ENCODE data around the gene PPIA.

The PPIA gene

DNA sequence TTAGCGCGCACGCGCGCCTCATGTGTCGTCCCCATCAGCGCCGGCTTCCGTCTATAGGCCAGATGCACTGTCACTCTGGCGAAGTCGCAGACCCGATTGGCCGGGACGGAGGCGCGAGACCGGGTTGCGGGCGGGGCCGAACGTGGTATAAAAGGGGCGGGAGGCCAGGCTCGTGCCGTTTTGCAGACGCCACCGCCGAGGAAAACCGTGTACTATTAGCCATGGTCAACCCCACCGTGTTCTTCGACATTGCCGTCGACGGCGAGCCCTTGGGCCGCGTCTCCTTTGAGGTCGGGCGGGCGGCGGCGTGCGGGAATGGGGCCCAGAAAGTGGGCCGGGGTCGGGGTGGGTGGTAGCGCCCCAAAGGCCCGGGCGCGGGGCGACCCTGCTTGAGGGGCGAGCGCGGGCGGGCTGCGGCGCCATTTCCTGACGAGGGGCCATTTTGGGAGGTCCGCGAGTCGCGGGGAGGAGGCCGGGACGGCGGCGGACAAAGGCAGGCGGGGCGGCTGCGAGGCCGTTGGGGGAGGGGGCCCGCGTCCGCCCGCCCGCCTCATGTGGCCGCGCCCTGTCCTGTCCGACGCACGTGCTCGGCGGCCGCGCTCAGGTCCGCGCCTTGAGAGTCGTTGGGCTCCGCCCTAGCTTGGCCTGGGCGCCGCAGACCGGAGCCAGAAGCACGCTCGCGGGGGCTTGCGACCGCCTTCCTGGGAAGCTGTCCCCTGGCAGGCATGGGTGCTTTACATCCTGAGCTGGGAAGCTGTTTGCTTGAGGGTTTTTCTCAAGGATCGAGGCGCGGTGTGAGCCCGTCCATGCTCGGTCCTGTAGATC, at the start of gene PPIA:
PPIA (plus strand) TSS at position 178 of the 825 bp plus-strand sequence; CDS start at position 222, 44 bp downstream.
- FAIRE-seq (no peak), DNase-seq (ENCODE audit: insufficient read length, low spot score) (peak; percentile 99)

GRCh38 chr7:44748045-44748947, 48.2 kb upstream of the PPIA start, which contains the start of gene ZMIZ2:
ZMIZ2 (plus strand) TSS chr7:44748847; CDS start chr7:44756250, 7,403 bp downstream.
- peak; percentile 92 for DNase-seq (ENCODE audit: insufficient read length, low spot score)
- peak; percentile 36 for FAIRE-seq

- DNase-seq (ENCODE audit: insufficient read length, low spot score) (no peak), FAIRE-seq (no peak)
Measured at GRCh38 chr7:44748948-44749731, 47.3 kb upstream of the PPIA start.

- DNase-seq (ENCODE audit: insufficient read length, low spot score): no peak
Measured at GRCh38 chr7:44749992-44750391, 46.5 kb upstream of the PPIA start.

DNA sequence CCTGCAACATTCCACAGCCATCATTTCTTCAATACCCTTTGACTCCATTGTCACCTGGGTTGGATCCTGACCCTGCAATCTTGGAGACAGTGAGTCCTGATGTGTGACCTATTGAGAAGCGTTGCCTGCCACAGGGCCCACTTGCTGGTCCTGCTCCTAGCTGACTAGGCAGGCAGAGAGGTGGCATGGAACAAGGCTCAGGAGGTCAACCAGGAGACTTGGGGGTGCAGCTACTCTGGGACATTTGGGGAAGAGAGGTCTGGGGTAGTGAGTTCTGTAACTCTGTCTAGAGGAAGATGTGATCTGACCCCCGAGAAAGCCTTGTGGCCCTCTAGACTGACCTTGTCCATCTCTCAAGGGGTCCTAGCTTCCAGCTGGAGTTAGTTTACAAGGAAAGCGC, 46.1 kb upstream of the PPIA start:
- no peak for FAIRE-seq
- DNase-seq (ENCODE audit: insufficient read length, low spot score): no peak

More at GRCh38 chr7:44749992-44750391, 46.5 kb upstream of the PPIA start:
- FAIRE-seq: no peak

DNA sequence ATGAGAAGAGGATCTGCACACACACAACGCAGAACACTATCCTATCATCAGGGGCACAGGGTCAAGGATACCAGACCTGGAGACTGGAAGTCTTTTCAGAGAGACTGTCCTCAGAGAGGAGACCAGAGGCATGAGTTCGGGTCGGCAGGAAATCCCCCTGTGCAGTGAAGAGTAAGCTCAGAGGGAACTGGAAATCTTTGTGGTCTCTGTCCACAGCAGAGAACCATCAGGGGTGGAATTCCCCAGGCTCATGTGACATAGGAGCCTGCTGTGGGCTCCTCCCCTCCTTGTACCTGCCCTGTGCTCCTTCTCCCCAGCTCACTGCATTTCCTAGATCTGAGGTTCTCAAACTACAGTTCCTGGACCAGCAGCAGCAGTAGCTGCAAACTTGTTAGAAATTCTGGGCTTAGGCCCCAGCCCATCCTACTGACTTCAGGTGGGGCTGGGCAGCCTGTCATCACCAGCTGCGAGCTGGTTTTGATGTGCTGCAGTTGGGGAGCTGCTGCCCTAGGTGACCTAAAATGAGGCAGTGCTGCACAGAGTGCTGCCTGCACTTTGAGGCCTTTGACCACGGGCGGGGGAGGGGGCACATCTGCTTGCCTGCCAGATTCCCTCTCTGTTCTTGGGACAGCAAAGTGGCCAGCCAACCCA, 45.4 kb upstream of the PPIA start:
- DNase-seq (ENCODE audit: insufficient read length, low spot score): no peak
- FAIRE-seq: no peak

DNA sequence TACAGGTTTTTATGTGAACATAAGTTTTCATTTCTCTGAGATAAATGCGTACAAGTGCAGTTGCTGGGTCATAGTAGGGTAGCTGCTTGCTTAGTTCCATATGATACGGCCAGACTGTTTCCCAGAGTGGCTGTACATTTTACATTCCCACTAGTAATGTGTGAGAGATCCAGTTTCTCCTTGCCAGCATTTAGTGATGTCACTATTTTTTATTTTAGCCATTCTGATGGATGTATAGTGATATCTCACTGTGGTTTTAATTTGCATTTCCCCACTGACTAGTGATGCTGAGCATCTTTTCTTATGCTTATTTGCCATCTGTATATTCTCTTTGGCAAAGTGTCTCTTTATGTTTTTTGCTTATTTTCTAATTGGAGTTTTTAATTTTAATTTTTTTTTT, 43.7 kb upstream of the PPIA start:
- no peak for DNase-seq (ENCODE audit: insufficient read length, low spot score)
- FAIRE-seq: no peak

GRCh38 chr7:44754802-44755697, 41.4 kb upstream of the PPIA start:
- DNase-seq (ENCODE audit: insufficient read length, low spot score): no peak
- FAIRE-seq: no peak

DNA sequence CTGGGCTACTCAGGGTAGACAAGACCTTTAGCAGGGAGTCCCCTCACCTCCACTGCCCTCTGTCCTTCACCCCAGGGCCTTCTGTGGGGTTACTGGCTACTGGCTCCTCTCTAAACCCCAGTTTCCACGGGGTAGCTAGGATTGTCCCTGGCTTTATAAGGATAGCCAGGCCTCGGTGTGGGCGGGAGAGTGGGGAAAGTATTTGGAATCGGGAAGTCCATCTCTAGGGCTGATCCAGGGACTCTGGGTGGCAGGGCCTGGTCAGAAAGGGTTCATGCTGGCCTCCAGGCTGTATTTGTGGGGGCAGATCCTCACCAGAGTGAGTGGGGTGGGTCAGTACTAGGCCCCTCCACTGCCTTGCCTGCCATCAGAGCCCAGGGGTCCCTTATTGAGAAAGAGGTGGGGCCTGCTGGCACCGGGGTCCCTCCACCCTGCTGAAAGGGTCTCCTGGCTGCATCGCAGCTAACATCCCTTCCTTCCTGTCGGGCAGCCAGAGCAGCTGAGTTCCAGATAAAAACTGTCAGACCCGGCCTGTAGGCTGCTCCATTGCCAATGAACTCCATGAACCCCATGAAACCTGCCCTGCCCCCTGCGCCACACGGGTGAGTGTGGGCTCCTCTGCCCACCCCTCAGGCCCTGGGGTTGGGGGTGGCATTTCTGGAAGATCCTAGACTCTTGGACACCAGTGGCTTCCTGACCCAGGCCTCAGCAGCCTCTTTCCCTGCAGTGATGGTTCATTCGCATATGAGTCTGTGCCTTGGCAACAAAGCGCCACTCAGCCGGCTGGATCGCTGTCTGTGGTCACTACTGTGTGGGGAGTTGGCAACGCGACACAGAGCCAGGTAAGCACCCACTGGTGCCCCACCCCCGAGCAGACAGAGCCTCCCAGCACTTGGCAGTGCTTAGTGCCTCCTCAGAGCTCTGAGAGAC, 40.5 kb upstream of the PPIA start:
- DNase-seq (ENCODE audit: insufficient read length, low spot score) (no peak), FAIRE-seq (no peak)

DNA sequence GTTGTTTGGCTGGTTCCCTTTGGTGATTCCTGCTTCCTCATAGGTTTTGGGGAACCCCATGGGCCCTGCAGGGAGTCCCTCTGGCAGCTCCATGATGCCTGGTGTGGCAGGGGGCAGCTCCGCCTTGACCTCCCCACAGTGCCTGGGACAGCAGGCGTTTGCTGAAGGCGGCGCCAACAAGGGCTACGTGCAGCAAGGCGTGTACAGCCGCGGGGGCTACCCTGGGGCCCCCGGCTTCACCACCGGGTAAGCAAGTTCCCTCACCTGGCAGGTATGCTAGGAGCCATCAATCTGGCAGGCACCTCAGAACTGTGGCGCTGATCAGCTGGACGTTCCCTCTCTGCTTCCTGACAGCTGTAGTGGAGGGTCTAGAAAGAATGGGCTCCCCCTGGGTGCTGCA, 39.6 kb upstream of the PPIA start:
- no peak for FAIRE-seq
- DNase-seq (ENCODE audit: insufficient read length, low spot score): no peak

DNA sequence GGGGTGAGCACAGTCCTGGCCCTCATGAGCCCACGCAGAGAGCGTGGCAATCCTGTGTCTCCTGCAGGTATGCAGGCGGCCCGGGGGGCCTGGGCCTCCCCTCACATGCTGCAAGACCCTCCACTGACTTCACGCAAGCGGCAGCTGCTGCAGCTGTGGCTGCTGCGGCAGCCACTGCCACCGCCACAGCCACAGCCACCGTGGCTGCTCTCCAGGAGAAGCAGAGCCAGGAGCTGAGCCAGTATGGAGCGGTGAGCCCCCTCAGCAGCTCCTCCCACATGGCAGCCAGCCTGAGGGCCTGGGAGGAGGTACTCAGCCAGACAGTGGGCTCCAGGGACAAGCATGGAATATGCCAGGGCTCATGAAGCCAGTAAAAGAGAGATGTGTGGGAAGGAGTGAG, 39.2 kb upstream of the PPIA start:
- no peak for DNase-seq (ENCODE audit: insufficient read length, low spot score)
- FAIRE-seq: no peak

DNA sequence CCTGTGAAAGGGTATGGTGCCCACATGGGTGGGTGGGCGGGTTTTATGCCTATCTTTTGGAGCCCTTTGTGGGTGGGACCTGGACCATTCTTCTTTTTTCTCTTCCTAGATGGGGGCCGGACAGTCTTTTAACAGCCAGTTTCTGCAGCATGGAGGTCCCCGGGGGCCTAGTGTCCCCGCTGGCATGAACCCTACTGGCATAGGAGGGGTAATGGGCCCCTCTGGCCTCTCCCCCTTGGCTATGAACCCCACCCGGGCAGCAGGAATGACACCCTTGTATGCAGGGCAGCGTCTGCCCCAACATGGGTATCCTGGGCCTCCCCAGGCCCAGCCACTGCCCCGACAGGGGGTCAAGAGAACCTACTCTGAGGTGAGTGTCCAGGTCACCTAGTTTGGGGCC, 38.7 kb upstream of the PPIA start:
- DNase-seq (ENCODE audit: insufficient read length, low spot score) (no peak), FAIRE-seq (no peak)

DNA sequence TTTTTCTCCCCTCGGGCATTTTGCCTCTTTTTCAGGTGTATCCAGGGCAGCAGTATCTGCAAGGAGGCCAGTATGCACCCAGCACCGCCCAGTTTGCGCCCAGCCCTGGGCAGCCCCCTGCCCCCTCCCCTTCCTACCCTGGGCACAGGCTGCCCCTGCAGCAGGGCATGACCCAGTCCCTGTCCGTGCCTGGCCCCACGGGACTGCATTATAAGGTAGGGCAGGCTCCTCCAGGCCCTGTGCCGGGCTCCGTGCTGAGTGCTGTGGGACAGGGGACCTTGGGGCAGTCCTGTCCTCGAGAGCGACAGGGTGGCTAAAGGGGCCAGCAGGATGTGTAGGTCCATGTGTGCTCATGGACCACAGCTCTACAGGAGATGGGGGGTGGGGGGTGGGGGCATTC, 37.2 kb upstream of the PPIA start:
- FAIRE-seq (no peak), DNase-seq (ENCODE audit: insufficient read length, low spot score) (no peak)

DNA sequence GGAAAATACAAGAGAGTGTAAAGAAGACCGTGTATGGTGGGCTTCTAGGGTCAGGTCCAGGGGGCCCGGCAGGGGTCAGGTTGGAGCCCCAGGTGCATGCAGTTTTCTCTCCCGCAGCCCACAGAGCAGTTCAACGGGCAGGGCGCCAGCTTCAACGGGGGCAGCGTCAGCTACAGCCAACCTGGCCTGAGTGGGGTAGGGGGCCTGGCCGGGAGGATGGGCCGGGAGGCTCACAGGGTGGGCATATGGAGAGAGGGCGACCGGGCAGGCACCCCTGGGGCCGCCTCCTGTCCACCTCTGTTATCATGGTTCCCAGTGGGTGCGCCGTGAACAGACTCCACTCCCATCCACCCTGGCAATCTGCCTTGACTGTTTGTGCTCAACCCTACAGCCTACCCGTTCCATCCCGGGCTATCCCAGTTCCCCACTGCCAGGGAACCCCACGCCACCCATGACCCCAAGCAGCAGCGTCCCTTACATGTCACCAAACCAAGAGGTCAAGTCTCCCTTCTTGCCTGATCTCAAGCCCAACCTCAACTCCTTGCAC, 36.4 kb upstream of the PPIA start:
- FAIRE-seq (no peak), DNase-seq (ENCODE audit: insufficient read length, low spot score) (no peak)

DNA sequence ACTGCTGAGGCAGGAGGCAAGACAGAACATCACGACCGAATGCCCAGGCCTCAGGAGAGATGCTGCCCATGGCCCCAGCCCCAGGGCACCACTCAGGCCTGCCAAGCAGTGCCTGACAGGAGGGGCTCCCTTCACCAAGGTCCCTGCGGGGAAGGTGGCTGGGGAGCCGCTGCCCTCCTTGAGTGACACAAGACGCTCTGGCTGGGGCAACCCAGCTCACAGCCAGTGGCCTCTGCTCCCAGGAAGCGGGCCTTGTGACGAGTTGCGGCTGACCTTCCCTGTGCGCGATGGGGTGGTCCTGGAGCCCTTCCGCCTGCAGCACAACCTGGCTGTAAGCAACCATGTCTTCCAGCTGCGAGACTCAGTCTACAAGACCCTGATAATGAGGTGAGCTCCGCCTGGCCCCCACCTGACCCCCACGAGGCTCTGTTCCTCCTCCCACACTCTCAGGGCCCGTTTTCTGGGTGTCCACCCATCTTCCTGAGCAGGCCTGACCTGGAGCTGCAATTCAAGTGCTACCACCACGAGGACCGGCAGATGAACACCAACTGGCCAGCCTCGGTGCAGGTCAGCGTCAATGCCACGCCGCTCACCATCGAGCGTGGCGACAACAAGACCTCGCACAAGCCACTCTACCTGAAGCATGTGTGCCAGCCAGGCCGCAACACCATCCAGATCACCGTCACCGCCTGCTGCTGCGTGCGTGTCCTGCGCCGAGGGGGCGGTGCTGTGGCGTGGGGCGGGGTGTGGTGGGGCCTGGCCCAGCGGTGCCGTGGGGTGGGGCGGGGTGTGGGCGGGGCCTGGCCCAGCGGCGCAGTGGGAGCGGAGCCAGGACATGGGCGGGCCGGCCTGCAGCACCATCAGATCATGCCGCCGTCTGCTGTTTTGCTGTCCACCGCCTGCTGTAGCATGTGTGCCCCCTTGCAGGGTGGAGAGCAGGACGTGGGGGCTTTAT, 35.0 kb upstream of the PPIA start:
- DNase-seq (ENCODE audit: insufficient read length, low spot score) (no peak), FAIRE-seq (no peak)

DNA sequence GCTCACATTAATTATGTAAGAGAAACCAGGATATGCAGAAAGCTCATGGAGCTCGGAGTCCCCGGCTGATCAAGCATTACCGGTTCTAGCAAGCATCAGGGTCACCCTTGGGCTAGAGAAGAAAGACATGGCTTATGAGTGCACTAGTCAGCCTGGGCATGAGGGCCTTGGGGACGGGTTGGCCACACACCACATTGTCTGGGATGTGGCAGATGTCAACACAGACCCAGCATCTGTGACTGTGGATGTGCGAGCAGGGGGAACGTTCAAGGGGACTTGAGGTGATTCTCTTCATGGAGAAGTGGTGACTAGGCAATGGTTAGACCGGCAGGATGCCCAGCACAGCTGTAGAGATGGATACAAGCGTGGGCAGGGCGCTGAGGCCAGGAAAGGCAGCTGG, 34.2 kb upstream of the PPIA start:
- DNase-seq (ENCODE audit: insufficient read length, low spot score): no peak
- FAIRE-seq: no peak

Measured in HTR-8/SVneo (cell line).